ENCODE data around the gene NME3.

Gene NME3

GRCh38 chr16:1745900-1746692, 25.2 kb downstream of the NME3 start:
- Histone ChIP-seq H3K23ac (ENCODE audit: low read depth, low read length, poor library complexity) (no peak overlapping the region), H3K27me3 (ENCODE audit: control insufficient read depth in 3 of 3, insufficient read depth in 3 of 3, low read depth in 1 of 3, low read length in 3 of 3) (no peaks in the 10 kb centered on the region), H3K27ac (replicated peaks; ENCODE audit: low read length) (no peak overlapping the region), H3K4me2 (ENCODE audit: insufficient read depth, low read length, poor library complexity, severe bottlenecking) (no peak overlapping the region), H2AFZ (ENCODE audit: low read length) (no peak overlapping the region), H3K79me1 (ENCODE audit: low read depth, low read length) (peaks cover 1% of the 10 kb centered on the region), H3K4me1 (ENCODE audit: control insufficient read depth in 2 of 2, insufficient read depth in 1 of 2, low read depth in 1 of 2, low read length in 2 of 2) (no peaks in the 10 kb centered on the region), H3K9ac (ENCODE audit: low read depth, low read length, poor library complexity) (no peak overlapping the region), H3K4ac (ENCODE audit: low read length) (no peak overlapping the region), H2BK15ac (ENCODE audit: low read length) (no peak overlapping the region), H3K36me3 (replicated peaks in 1 of 2; ENCODE audit: control insufficient read depth in 2 of 2, insufficient read depth in 2 of 2, low read length in 2 of 2) (peaks cover 35 to 82% of the 10 kb centered on the region in 2 donors), H4K91ac (ENCODE audit: low read depth, low read length, poor library complexity) (no peak overlapping the region), H3K9me3 (replicated peaks in 1 of 2; ENCODE audit: control insufficient read depth in 2 of 2, insufficient read depth in 1 of 2, low read depth in 1 of 2, low read length in 2 of 2) (peaks cover 0 to 1% of the 10 kb centered on the region in 2 donors), H2AK5ac (ENCODE audit: low read depth, low read length) (no peak overlapping the region), H3K14ac (ENCODE audit: low read length) (no peak overlapping the region), H3K18ac (ENCODE audit: low read length) (no peak overlapping the region), H2BK120ac (ENCODE audit: low read depth, low read length) (no peak overlapping the region), H4K8ac (ENCODE audit: low read depth, low read length) (no peak overlapping the region), H2BK5ac (ENCODE audit: low read length) (no peak overlapping the region), H2BK12ac (ENCODE audit: low read length) (peak overlapping the region; percentile 41), H3K4me3 (ENCODE audit: low read length in 2 of 2) (no peak overlapping the region)
- DNase-seq (ENCODE audit: low spot score): no peak
- whole genome bisulfite sequencing, 2 donors (ENCODE audit: extremely low coverage in 2 of 2, insufficient read length in 2 of 2, insufficient replicate concordance in 1 of 2): no CpG with 5 or more reads among the region's 29 CpGs

- H3K4me1 ChIP-seq (ENCODE audit: control insufficient read depth in 2 of 2, insufficient read depth in 1 of 2, low read depth in 1 of 2, low read length in 2 of 2): no peaks in the 10 kb centered on the region
- no peak overlapping the region for H3K27ac ChIP-seq (replicated peaks; ENCODE audit: low read length)
- H2AK5ac ChIP-seq (ENCODE audit: low read depth, low read length): no peak overlapping the region
- H3K27me3 ChIP-seq (ENCODE audit: control insufficient read depth in 3 of 3, insufficient read depth in 3 of 3, low read depth in 1 of 3, low read length in 3 of 3): no peaks in the 10 kb centered on the region
- H3K14ac ChIP-seq (ENCODE audit: low read length): no peak overlapping the region
- no peak overlapping the region for H4K91ac ChIP-seq (ENCODE audit: low read depth, low read length, poor library complexity)
- no peak overlapping the region for H3K4me3 ChIP-seq (ENCODE audit: low read length in 2 of 2)
- H3K4me2 ChIP-seq (ENCODE audit: insufficient read depth, low read length, poor library complexity, severe bottlenecking): no peak overlapping the region
- H2BK12ac ChIP-seq (ENCODE audit: low read length): no peak overlapping the region
- H3K36me3 ChIP-seq (replicated peaks in 1 of 2; ENCODE audit: control insufficient read depth in 2 of 2, insufficient read depth in 2 of 2, low read length in 2 of 2): peaks cover 41 to 82% of the 10 kb centered on the region in 2 donors
- H2BK120ac ChIP-seq (ENCODE audit: low read depth, low read length): no peak overlapping the region
- H2BK5ac ChIP-seq (ENCODE audit: low read length): no peak overlapping the region
- no peak overlapping the region for H3K23ac ChIP-seq (ENCODE audit: low read depth, low read length, poor library complexity)
- no peak overlapping the region for H2BK15ac ChIP-seq (ENCODE audit: low read length)
- no CpG with 5 or more reads among the region's 25 CpGs for WGBS, 2 donors (ENCODE audit: extremely low coverage in 2 of 2, insufficient read length in 2 of 2, insufficient replicate concordance in 1 of 2)
- peaks cover 0 to 3% of the 10 kb centered on the region in 2 donors for H3K9me3 ChIP-seq (replicated peaks in 1 of 2; ENCODE audit: control insufficient read depth in 2 of 2, insufficient read depth in 1 of 2, low read depth in 1 of 2, low read length in 2 of 2)
- no peak overlapping the region for H3K4ac ChIP-seq (ENCODE audit: low read length)
- no peak overlapping the region for H3K18ac ChIP-seq (ENCODE audit: low read length)
- no peak overlapping the region for H2AFZ ChIP-seq (ENCODE audit: low read length)
- no peak overlapping the region for H4K8ac ChIP-seq (ENCODE audit: low read depth, low read length)
- H3K79me1 ChIP-seq (ENCODE audit: low read depth, low read length): peaks cover 8% of the 10 kb centered on the region
- DNase-seq (ENCODE audit: low spot score): no peak
- H3K9ac ChIP-seq (ENCODE audit: low read depth, low read length, poor library complexity): no peak overlapping the region
Observed at GRCh38 chr16:1745181-1745899, 26.0 kb downstream of the NME3 start.

DNA sequence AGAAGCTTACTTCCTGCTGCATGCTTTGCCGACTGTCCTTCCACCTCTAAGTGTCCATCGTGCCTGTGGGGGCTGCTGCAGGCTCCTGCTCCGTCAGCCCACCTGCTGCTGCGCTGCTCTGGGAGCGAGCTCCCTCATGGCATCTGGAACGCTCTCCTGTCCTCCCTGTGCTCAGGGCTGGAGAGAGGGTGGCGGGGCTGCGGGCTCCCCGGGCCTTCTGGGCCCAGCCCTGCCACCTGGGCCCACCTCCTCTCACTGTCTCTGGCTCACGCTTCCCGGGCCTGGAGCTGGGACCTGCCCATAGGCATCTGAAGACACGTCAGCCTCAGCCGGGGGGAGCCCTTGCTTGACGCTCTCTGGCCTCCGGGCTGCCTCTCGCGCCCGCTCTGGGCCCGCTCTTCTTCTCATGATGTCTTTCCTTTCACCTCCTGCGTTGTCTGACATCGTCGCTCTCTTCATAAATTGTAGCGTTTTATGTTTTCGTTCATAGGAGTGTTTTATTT, 27.0 kb downstream of the NME3 start:
- H2BK120ac ChIP-seq (ENCODE audit: low read depth, low read length): no peak overlapping the region
- H2BK15ac ChIP-seq (ENCODE audit: low read length): no peak overlapping the region
- H3K27me3 ChIP-seq (ENCODE audit: control insufficient read depth in 3 of 3, insufficient read depth in 3 of 3, low read depth in 1 of 3, low read length in 3 of 3): no peaks in the 10 kb centered on the region
- H3K18ac ChIP-seq (ENCODE audit: low read length): no peak overlapping the region
- no peak overlapping the region for H4K8ac ChIP-seq (ENCODE audit: low read depth, low read length)
- no peak overlapping the region for H2BK12ac ChIP-seq (ENCODE audit: low read length)
- no peak overlapping the region for H3K4me3 ChIP-seq (ENCODE audit: low read length in 2 of 2)
- DNase-seq (ENCODE audit: low spot score): no peak
- H3K4ac ChIP-seq (ENCODE audit: low read length): no peak overlapping the region
- WGBS, 2 donors (ENCODE audit: extremely low coverage in 2 of 2, insufficient read length in 2 of 2, insufficient replicate concordance in 1 of 2): no CpG with 5 or more reads among the region's 24 CpGs
- no peak overlapping the region for H3K14ac ChIP-seq (ENCODE audit: low read length)
- H3K23ac ChIP-seq (ENCODE audit: low read depth, low read length, poor library complexity): no peak overlapping the region
- H4K91ac ChIP-seq (ENCODE audit: low read depth, low read length, poor library complexity): no peak overlapping the region
- H3K36me3 ChIP-seq (replicated peaks in 1 of 2; ENCODE audit: control insufficient read depth in 2 of 2, insufficient read depth in 2 of 2, low read length in 2 of 2): peaks cover 42 to 82% of the 10 kb centered on the region in 2 donors
- no peak overlapping the region for H3K27ac ChIP-seq (replicated peaks; ENCODE audit: low read length)
- no peaks in the 10 kb centered on the region for H3K4me1 ChIP-seq (ENCODE audit: control insufficient read depth in 2 of 2, insufficient read depth in 1 of 2, low read depth in 1 of 2, low read length in 2 of 2)
- peaks cover 9% of the 10 kb centered on the region for H3K79me1 ChIP-seq (ENCODE audit: low read depth, low read length)
- no peak overlapping the region for H3K4me2 ChIP-seq (ENCODE audit: insufficient read depth, low read length, poor library complexity, severe bottlenecking)
- no peak overlapping the region for H2AFZ ChIP-seq (ENCODE audit: low read length)
- H2BK5ac ChIP-seq (ENCODE audit: low read length): no peak overlapping the region
- H3K9ac ChIP-seq (ENCODE audit: low read depth, low read length, poor library complexity): peak overlapping the region; percentile 60
- H3K9me3 ChIP-seq (replicated peaks in 1 of 2; ENCODE audit: control insufficient read depth in 2 of 2, insufficient read depth in 1 of 2, low read depth in 1 of 2, low read length in 2 of 2): peaks cover 0 to 13% of the 10 kb centered on the region in 2 donors
- no peak overlapping the region for H2AK5ac ChIP-seq (ENCODE audit: low read depth, low read length)

Measured in neuronal stem cell (in vitro differentiated cells).